NCI-H2171 treated with DMSO at 0.1 percent for 48 hours (cell line): ENCODE measurements around the gene CTTNBP2NL.
"Not testable (repeated sequence)": the region's sequence is repeated elsewhere in the genome, so short reads cannot be mapped to it uniquely, and the experiment has no call there.

Source experiments
- DNase-seq: peaks from one replicate; lab custom pipeline; 2025; lab: John Stamatoyannopoulos, UW

The CTTNBP2NL gene

GRCh38 chr1:112386024-112386723 is 9.8 kb upstream of the CTTNBP2NL start:
- DNase-seq = no peak

GRCh38 chr1:112386731-112387346 is 9.2 kb upstream of the CTTNBP2NL start:
- no peak for DNase-seq

- no peak for DNase-seq
Measured at GRCh38 chr1:112387807-112388206, 8.2 kb upstream of the CTTNBP2NL start.

- no peak for DNase-seq
Measured at GRCh38 chr1:112388436-112388835, 7.6 kb upstream of the CTTNBP2NL start.

- DNase-seq = no peak
Measured at GRCh38 chr1:112389689-112390088, 6.3 kb upstream of the CTTNBP2NL start.

GRCh38 chr1:112390335-112390734 is 5.7 kb upstream of the CTTNBP2NL start:
- not testable (repeated sequence) for DNase-seq

GRCh38 chr1:112390775-112391602 is 5.0 kb upstream of the CTTNBP2NL start:
- peak; percentile 95 for DNase-seq

- no peak for DNase-seq
Measured at GRCh38 chr1:112391603-112391940, 4.4 kb upstream of the CTTNBP2NL start.

- no peak for DNase-seq
Measured at GRCh38 chr1:112393631-112393974, 2.4 kb upstream of the CTTNBP2NL start.

- no peak for DNase-seq
Measured at GRCh38 chr1:112394743-112395062, 1.3 kb upstream of the CTTNBP2NL start.

GRCh38 chr1:112395256-112395820 is 676 bp upstream of the CTTNBP2NL start:
- DNase-seq = no peak

- peak; percentile 24 for DNase-seq
Measured at GRCh38 chr1:112396653-112397471, 848 bp downstream of the CTTNBP2NL start.

- DNase-seq = no peak
Measured at GRCh38 chr1:112397841-112398240, 1.8 kb downstream of the CTTNBP2NL start.

GRCh38 chr1:112399456-112399855 is 3.4 kb downstream of the CTTNBP2NL start:
- no peak for DNase-seq

- DNase-seq = not testable (repeated sequence)
Measured at GRCh38 chr1:112400706-112401105, 4.7 kb downstream of the CTTNBP2NL start.

- DNase-seq = no peak
Measured at GRCh38 chr1:112402682-112403643, 6.9 kb downstream of the CTTNBP2NL start.

- no peak for DNase-seq
Measured at GRCh38 chr1:112406771-112407170, 10.8 kb downstream of the CTTNBP2NL start.

GRCh38 chr1:112409414-112409813 is 13.4 kb downstream of the CTTNBP2NL start:
- no peak for DNase-seq

GRCh38 chr1:112410673-112411072 is 14.7 kb downstream of the CTTNBP2NL start:
- DNase-seq = no peak

- no peak for DNase-seq
Measured at GRCh38 chr1:112417271-112417670, 21.3 kb downstream of the CTTNBP2NL start.
